Measurements from ENCODE around the gene PIK3R1.
"Not testable (repeated sequence)": the region's sequence is repeated elsewhere in the genome, so short reads cannot be mapped to it uniquely, and the experiment has no call there.

The PIK3R1 gene

GRCh38 chr5:68224509-68225187 is 9.1 kb downstream of the PIK3R1 start:
- H3K4me3 ChIP-seq (ENCODE audit: low read depth, low read length) = no peak overlapping the region
- DNase-seq (ENCODE audit: low read depth) = peak; percentile 77

- H3K4me3 ChIP-seq (ENCODE audit: low read depth, low read length) = no peak overlapping the region
- DNase-seq (ENCODE audit: low read depth) = peak; percentile 88
These were observed 9.8 kb downstream of the PIK3R1 start for GRCh38 chr5:68225188-68225910.

GRCh38 chr5:68225911-68226545 is 10.5 kb downstream of the PIK3R1 start:
- DNase-seq (ENCODE audit: low read depth) = no peak

GRCh38 chr5:68226546-68227073 is 11.1 kb downstream of the PIK3R1 start:
- no peak for DNase-seq (ENCODE audit: low read depth)

More at GRCh38 chr5:68225911-68226545, 10.5 kb downstream of the PIK3R1 start:
- H3K4me3 ChIP-seq (ENCODE audit: low read depth, low read length) = no peak overlapping the region

GRCh38 chr5:68227532-68228160 is 12.1 kb downstream of the PIK3R1 start:
- DNase-seq (ENCODE audit: low read depth) = no peak
- no peak overlapping the region for H3K4me3 ChIP-seq (ENCODE audit: low read depth, low read length)

More at GRCh38 chr5:68226546-68227073, 11.1 kb downstream of the PIK3R1 start:
- H3K4me3 ChIP-seq (ENCODE audit: low read depth, low read length) = no peak overlapping the region

GRCh38 chr5:68229416-68229815 is 13.9 kb downstream of the PIK3R1 start:
- no peak for DNase-seq (ENCODE audit: low read depth)
- no peak overlapping the region for H3K4me3 ChIP-seq (ENCODE audit: low read depth, low read length)

- no peak for DNase-seq (ENCODE audit: low read depth)
- no peak overlapping the region for H3K4me3 ChIP-seq (ENCODE audit: low read depth, low read length)
These were observed 14.7 kb downstream of the PIK3R1 start for GRCh38 chr5:68230285-68230684.

GRCh38 chr5:68231414-68232076 is 16.0 kb downstream of the PIK3R1 start:
- H3K4me3 ChIP-seq (ENCODE audit: low read depth, low read length) = no peak overlapping the region
- no peak for DNase-seq (ENCODE audit: low read depth)

- no peak for DNase-seq (ENCODE audit: low read depth)
- no peak overlapping the region for H3K4me3 ChIP-seq (ENCODE audit: low read depth, low read length)
These were observed 16.7 kb downstream of the PIK3R1 start for GRCh38 chr5:68232277-68232676.

GRCh38 chr5:68233075-68233474 is 17.5 kb downstream of the PIK3R1 start:
- DNase-seq (ENCODE audit: low read depth) = no peak
- H3K4me3 ChIP-seq (ENCODE audit: low read depth, low read length) = no peak overlapping the region

- H3K4me3 ChIP-seq (ENCODE audit: low read depth, low read length); DNase-seq (ENCODE audit: low read depth): not testable (repeated sequence)
These were observed 19.7 kb downstream of the PIK3R1 start for GRCh38 chr5:68235229-68235628.

- DNase-seq (ENCODE audit: low read depth) = no peak
- H3K4me3 ChIP-seq (ENCODE audit: low read depth, low read length) = no peak overlapping the region
These were observed 22.2 kb downstream of the PIK3R1 start for GRCh38 chr5:68237715-68238114.

- H3K4me3 ChIP-seq (ENCODE audit: low read depth, low read length) = no peak overlapping the region
- DNase-seq (ENCODE audit: low read depth) = peak; percentile 63
These were observed 23.9 kb downstream of the PIK3R1 start for GRCh38 chr5:68239487-68239886.

GRCh38 chr5:68240202-68240601 is 24.6 kb downstream of the PIK3R1 start:
- no peak for DNase-seq (ENCODE audit: low read depth)
- no peak overlapping the region for H3K4me3 ChIP-seq (ENCODE audit: low read depth, low read length)

GRCh38 chr5:68240771-68241170 is 25.2 kb downstream of the PIK3R1 start:
- H3K4me3 ChIP-seq (ENCODE audit: low read depth, low read length) = no peak overlapping the region
- no peak for DNase-seq (ENCODE audit: low read depth)

- H3K4me3 ChIP-seq (ENCODE audit: low read depth, low read length) = no peak overlapping the region
- DNase-seq (ENCODE audit: low read depth) = peak; percentile 60
These were observed 27.2 kb downstream of the PIK3R1 start for GRCh38 chr5:68242743-68243142.

GRCh38 chr5:68243251-68243650 is 27.7 kb downstream of the PIK3R1 start:
- no peak overlapping the region for H3K4me3 ChIP-seq (ENCODE audit: low read depth, low read length)
- no peak for DNase-seq (ENCODE audit: low read depth)

GRCh38 chr5:68243681-68244080 is 28.1 kb downstream of the PIK3R1 start:
- H3K4me3 ChIP-seq (ENCODE audit: low read depth, low read length) = no peak overlapping the region
- DNase-seq (ENCODE audit: low read depth) = no peak

GRCh38 chr5:68245319-68245718 is 29.8 kb downstream of the PIK3R1 start:
- DNase-seq (ENCODE audit: low read depth) = no peak
- no peak overlapping the region for H3K4me3 ChIP-seq (ENCODE audit: low read depth, low read length)
